Activated naive CD4-positive, alpha-beta T cell treated with anti-CD3 and anti-CD28 coated beads, Interleukin-2, amount 50 U/mL, for 72 hours (primary cell): ENCODE results near the gene CFAP99. TPM values are rescaled to one million over a fixed set of nuclear protein-coding genes. Genes with fewer than 3 reads are reported as not detected.
"Not testable (repeated sequence)": the region's sequence is repeated elsewhere in the genome, so short reads cannot be mapped to it uniquely, and the experiment has no call there.

ENCODE experiments used
- ATAC-seq, 2 donors: fragments of 150-1000 bp; cut with Tn5 transposase; 2 replicates each; pipeline ENCODE4 v1.10.0; 2021; ENCODE audit warnings: mild to moderate bottlenecking in 2 of 2, moderate library complexity in 2 of 2
- DNase-seq, 2 donors: peaks; one replicate each; pipeline ENCODE4 v3.0.0; 2021 to 2022; ENCODE audit warnings: low spot score in 2 of 2
- H3K27ac Mint-ChIP-seq, 2 donors: one replicate each; pipeline ENCODE4 v1.8.0; 2022; ENCODE audit warnings: mild to moderate bottlenecking in 2 of 2, mixed read lengths in 2 of 2
- H3K36me3 Mint-ChIP-seq, 2 donors: one replicate each; pipeline ENCODE4 v1.8.0; 2022; ENCODE audit warnings: mixed read lengths in 2 of 2
- H3K9me3 Mint-ChIP-seq, 2 donors: one replicate each; pipeline ENCODE4 v1.8.0; 2022; ENCODE audit warnings: mixed read lengths in 2 of 2
- total RNA-seq, 2 donors: library from RNA; stranded (reverse); gene quantifications; one replicate each; pipeline ENCODE4 v1.2.3, GENCODE V29; 2022

The CFAP99 gene
- total RNA-seq, result not detected

DNA sequence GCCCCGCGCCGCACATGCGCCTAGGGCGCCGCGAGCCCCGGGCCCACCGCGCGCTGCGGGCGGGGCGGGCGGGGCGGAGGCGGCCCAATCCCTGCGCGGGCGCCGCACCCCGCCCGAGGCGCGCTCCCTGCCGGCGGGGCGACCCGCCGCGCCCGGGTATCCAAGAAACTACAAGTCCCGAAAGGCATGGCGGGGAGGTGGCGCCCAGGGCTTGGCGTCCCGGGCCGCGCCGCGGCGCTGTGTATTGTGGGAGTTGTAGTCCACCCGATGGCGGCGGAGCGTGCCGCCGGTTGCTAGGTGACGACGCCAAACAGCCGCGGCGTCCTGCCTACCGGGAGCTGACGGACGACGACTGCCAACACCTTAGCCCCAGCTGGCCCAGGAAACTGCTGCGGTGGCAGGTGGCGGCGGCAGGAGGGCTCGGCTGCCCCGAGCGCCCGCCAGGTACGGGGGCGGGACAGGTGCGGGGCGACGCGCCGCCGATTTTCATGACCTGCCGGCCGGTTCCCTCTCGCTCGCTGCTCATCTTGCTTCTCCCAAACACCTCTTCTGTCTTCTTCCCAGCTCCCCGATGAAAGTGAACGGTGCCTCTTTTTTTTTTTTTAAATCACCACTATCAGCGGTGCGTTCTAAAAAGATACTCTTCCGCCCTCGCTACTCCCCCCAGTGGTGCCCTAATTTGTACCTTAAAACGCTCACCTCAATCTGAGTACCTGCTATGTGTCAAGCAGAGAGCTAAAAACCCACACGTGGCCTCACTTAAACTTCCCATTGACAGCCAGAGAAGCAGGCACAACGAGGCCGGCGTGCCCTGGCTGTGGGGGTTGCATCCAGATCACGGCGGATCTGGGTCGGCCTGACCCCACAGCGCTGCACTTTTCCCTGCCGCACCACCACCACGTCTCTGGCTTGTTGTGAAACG lies at the start of gene CFAP99:
Gene CFAP99 (plus strand): TSS at position 306 of the 922 bp plus-strand sequence.
- ATAC-seq, result peak; percentile 95 to 97
- peaks cover 5 to 8% of the 10 kb centered on the region in 2 donors for H3K36me3 Mint-ChIP-seq
- DNase-seq, result peak; percentile 92
- H3K27ac Mint-ChIP-seq, result peak within 1 kb of the TSS; percentile 40 to 92
- no peaks in the 10 kb centered on the region for H3K9me3 Mint-ChIP-seq

DNA sequence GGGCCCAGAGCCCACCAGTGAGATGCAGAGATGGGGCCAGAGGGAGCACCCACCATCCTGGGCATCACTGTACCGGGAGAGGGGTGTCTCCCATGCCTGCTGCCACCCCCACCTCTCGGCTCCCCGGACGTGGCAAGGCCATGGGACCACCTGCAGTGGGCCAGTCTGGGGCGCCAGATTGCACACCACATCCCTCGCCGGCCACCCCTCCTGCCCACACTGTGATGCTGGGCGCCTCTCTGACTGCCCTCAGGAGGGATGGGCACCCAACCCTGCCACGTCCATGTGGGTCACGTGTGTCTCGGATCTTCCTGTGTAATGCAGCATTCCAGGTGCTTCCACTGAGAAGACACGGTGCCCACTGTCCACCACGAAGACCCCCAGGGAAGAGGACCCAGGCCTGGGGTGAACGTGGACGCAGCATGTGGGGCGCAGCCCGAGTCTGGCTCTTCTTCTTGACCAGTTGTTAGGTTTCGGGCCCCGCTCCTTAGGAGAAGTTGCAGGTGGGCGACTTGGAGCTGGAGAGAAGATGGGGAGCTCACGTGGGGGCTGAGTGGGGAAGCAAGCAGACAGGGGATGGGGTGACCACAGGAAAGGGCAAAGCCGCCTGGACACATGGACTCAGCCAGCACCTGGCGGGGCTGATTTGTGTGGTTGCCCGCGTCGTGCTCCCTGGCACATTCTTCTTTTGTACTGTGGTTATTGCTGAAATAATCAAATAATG lies 48.0 kb upstream of the CFAP99 start:
- Mint-ChIP-seq H3K36me3 (peaks cover 0 to 5% of the 10 kb centered on the region in 2 donors), H3K9me3 (peaks cover 0 to 7% of the 10 kb centered on the region in 2 donors), H3K27ac (no peak overlapping the region)
- DNase-seq, result no peak
- ATAC-seq, result no peak

DNA sequence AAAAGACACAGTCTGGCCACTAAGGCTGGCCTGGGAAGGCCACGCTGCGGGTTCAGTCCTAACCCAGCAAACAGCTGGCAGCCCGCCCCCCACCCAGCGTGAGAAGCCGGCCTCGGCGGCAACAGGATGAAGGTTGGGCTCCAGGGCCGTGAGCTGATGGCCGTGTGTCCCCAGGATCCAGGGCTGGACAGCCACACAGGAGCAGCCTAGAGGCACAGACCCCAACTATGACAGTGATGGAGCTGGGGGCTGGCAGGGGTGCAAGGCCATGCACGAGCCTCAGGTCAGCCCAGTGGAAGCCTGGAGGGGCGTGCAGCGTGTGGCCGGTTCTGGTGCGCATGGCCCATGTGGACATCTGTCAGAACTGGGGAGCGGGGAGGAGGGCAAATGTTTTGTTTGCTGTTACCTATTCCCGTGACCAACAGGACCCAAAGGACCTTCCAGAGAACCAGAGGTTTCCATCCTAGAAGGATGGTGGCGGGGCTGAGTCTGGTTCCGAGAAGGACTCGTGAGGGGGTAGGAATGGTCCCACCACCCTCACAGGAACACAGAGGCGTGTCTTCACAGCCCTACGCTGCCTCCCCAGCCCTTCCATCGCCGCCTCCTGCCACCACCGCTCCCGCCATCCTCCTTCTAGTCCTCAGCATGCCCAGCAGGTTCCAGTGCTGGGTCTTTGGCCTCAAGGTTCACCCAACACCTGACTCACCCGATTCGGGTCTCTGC lies 46.8 kb upstream of the CFAP99 start:
- DNase-seq (no peak), ATAC-seq (no peak)
- Mint-ChIP-seq H3K9me3 (peaks cover 0 to 7% of the 10 kb centered on the region in 2 donors), H3K27ac (no peak overlapping the region), H3K36me3 (peaks cover 0 to 5% of the 10 kb centered on the region in 2 donors)

DNA sequence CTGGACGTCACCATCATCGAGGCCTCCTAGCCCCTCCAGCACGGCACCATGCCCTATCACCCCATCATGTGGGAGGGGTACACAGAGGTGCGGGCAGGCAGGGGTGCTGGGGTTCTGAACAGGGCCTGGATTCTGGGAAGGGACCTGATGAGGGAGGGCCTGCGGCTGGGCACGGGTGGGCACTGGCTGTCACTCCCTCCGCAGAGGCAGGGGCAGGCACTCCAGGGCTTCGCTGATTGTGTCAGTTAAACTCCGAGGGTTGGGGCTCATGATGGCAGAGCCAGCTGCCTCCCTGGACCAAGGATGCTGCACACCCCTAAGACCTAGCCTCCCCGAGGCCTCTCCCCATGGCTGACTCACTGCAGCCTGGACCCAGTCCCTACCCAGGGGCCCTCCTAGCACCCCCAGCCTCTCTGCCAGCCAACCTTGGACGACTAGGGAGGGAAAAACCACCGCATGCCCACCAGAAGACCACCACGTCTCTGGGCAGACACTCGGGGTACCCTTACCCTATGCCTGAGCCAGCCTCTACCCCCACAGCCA lies 46.2 kb upstream of the CFAP99 start:
- Mint-ChIP-seq H3K9me3 (peaks cover 0 to 7% of the 10 kb centered on the region in 2 donors), H3K36me3 (peaks cover 0 to 5% of the 10 kb centered on the region in 2 donors), H3K27ac (no peak overlapping the region)
- ATAC-seq (no peak), DNase-seq (no peak)

DNA sequence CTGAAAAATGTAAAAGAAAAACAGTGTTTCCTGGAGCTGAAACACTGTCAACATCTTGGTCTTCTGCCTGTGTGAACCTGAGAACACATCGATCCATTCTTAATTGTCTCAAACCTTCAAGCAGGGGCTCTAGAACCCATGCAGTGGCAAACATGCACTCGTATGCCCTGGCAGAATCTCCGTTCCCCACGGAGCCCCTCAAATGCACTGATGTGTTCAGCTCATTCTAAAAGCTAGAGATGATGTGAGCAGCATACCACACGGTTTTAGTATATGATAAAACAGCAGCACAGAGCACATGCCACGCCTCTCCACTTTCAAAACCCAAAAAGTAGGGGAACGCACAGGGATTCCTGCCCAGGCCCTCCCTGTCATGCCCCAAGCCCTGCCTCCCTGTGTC lies 45.2 kb upstream of the CFAP99 start:
- ATAC-seq, result no peak
- DNase-seq, result no peak
- Mint-ChIP-seq H3K36me3 (peaks cover 0 to 5% of the 10 kb centered on the region in 2 donors), H3K27ac (no peak overlapping the region), H3K9me3 (peaks cover 0 to 7% of the 10 kb centered on the region in 2 donors)

DNA sequence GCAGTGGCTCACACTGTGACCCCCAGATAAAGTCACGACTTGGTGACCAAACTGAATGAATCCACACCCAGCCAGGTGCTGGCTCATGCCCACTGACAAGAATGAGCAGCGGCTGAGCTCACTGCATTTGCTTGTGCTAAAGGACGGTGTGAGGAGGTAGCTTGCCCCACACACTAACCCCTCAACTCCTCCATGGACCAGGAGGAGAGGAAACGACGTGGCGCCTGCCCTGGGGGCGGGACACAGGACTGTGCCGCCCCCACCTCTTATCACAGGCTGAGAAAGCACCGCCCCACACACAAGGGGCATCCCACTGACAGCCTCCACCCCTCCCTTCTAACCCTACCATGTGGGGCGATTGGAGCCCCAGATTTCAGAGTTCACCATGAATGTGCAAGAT lies 43.3 kb upstream of the CFAP99 start:
- no peaks in the 10 kb centered on the region for H3K36me3 Mint-ChIP-seq
- H3K9me3 Mint-ChIP-seq, result no peaks in the 10 kb centered on the region
- no peak overlapping the region for H3K27ac Mint-ChIP-seq

DNA sequence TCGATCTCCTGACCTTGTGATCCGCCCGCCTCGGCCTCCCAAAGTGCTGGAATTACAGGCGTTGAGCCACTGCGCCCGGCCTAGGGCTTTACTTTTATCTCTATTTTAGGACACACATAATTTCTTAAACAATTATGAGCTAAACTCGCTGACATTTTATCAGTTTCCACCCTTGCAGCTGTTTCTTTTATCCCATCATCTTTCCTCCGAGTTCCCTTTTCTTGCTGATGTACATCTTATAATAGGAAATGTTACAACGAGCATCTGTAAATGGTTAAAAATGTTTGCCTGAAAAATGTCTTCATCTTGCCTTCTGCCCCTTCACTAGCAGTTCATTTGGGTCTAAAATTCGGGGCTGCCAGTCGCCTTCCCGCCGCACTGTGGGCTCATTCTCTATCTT lies 41.5 kb upstream of the CFAP99 start:
- Mint-ChIP-seq H3K9me3 (no peaks in the 10 kb centered on the region), H3K27ac (no peak overlapping the region), H3K36me3 (no peaks in the 10 kb centered on the region)
- DNase-seq (no peak), ATAC-seq (no peak)

More for the DNA sequence above, 43.3 kb upstream of the CFAP99 start:
- no peak for ATAC-seq
- no peak for DNase-seq

DNA sequence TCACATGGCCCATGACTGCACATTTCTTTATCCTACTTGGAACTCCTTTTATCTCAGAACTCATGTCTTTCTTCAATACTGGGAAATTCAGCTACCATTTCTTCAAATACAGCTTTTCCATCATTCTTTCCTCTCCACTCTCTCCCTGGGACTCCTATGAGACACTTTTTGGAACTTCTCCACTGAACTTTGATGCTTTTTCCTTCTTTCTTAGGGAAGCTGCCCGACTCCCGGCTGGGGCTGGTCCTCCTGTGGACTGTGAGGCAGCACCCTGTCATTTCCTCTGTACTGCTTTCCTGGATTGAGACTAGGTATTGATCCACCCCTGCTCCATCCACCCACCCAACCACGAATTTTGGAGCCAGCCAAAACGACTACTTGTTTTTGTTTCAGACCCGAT lies 40.4 kb upstream of the CFAP99 start:
- Mint-ChIP-seq H3K36me3 (no peaks in the 10 kb centered on the region), H3K9me3 (no peaks in the 10 kb centered on the region), H3K27ac (peak overlapping the region in 1 of 2 donors; percentile 57)
- no peak for DNase-seq
- no peak for ATAC-seq

DNA sequence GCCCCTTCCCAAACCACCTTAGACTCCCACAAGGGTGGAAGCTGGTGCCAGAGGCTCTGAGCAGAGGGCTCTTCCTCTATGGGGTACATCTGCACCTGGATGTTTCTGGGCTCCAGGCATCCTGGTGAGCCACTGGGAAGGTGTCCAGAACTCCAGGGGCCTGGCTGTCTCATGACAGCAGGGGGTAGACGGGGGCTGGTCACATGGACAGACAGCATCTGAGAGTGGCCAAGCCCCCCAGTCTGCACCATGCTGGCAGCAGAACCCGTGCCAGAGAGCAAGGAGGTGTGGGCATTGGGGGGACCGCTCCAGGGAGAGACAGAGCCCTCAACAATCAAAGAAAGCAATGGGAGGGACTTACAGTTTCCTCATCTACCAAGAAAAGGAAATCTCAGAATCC lies 39.9 kb upstream of the CFAP99 start:
- H3K27ac Mint-ChIP-seq, result peak overlapping the region in 1 of 2 donors; percentile 57
- ATAC-seq, result no peak
- H3K36me3 Mint-ChIP-seq, result no peaks in the 10 kb centered on the region
- no peak for DNase-seq
- H3K9me3 Mint-ChIP-seq, result no peaks in the 10 kb centered on the region

DNA sequence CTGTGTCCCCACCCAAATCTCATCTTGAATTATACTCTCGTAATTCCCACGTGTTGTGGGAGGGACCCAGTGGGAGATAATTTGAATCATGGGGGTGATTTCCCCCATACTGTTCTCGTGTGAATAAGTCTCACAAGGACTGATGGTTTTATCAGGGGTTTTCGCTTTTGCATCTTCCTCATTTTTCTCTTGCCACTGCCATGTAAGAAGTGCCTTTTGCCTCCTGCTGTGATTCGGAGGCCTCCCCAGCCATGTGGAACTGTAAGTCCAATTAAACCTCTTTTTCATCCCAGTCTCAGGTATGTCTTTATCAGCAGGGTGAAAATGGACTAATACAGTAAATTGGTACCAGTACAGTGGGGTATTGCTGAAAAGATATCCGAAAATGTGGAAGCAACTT lies 38.2 kb upstream of the CFAP99 start:
- DNase-seq, ATAC-seq, H3K36me3 Mint-ChIP-seq, H3K9me3 Mint-ChIP-seq, H3K27ac Mint-ChIP-seq: not testable (repeated sequence)

DNA sequence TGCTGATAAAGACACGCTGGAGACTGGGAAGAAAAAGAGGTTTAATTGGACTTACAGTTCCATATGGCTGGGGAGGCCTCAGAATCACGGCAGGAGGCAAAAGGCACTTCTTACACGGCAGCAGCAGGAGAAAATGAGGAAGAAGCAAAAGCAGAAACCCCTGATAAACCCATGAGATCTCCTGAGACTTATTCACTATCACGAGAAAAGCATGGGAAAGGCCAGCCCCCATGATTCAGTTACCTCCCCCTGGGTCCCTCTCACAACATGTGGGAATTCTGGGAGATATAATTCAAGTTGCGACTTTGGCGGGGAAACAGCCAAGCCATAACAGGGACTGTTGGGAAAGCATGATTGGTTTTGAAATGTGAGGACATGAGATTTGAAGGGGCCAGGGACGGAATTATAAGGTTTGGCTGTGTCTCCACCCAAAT lies 36.0 kb upstream of the CFAP99 start:
- H3K27ac Mint-ChIP-seq, H3K9me3 Mint-ChIP-seq, DNase-seq, ATAC-seq, H3K36me3 Mint-ChIP-seq: not testable (repeated sequence)

DNA sequence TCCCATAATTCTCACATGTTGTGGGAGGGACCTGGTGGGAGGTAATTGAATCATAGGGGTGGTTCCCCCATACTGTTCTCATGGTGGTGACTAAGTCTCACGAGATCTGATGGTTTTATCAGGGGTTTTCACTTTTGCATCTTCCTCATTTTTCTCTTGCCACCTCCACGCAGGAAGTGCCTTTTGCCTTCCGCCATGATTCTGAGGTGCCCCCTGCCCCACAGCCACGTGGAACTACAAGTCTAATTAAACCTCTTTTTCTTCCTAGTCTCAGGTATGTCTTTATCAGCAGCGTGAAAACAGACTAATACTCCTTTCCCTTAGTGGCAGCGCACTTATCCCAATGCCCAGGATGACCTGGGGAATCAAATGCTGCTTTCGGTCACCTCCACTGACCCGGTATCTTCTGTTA lies 35.5 kb upstream of the CFAP99 start:
- peak overlapping the region; percentile 11 to 62 for H3K27ac Mint-ChIP-seq
- H3K9me3 Mint-ChIP-seq, DNase-seq, H3K36me3 Mint-ChIP-seq: not testable (repeated sequence)
- ATAC-seq, result peak in 1 of 2 donors; percentile 33

DNA sequence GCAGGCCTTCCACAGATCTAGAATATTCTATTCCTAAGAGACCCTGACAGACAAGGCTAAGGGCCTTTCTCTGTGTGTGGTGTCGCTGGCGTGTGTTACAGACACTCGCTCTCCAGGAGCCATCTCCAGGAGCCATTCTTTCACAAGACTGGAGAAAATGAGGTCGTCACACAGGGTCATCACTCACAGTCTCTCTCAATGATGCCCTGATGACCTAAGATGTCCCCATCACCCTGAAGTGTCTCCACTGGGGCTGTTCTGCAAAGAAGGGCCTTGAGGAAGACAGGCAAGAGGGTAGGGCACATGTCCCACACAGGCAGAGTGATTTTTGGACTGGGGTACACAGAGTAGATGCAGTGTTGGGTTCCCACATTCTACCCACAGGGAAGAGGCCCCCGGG lies 35.0 kb upstream of the CFAP99 start:
- DNase-seq (no peak), ATAC-seq (no peak)
- H3K9me3 Mint-ChIP-seq, result no peaks in the 10 kb centered on the region
- H3K27ac Mint-ChIP-seq, result peak overlapping the region; percentile 11 to 62
- no peaks in the 10 kb centered on the region for H3K36me3 Mint-ChIP-seq

DNA sequence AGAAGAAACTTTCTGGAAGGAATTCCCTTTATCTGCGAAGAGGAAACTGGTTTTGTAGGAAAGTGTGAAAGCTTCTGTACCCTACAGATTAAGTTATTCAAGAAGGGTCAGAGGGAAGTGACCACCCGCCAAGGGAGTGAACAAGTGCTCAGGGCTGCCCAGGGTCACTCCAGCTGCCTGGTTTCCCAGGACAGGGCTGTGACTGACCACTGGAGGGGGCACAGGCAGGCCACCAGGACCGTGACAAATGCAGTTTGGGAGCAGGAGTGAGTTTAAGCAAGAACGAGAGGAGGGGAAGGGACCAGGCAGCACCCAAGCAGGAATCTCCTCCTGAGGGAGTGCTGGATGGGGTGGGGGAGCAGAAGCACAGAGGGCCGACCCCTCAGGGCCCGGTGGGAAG lies 34.5 kb upstream of the CFAP99 start:
- Mint-ChIP-seq H3K27ac (no peak overlapping the region), H3K36me3 (no peaks in the 10 kb centered on the region), H3K9me3 (no peaks in the 10 kb centered on the region)
- no peak for ATAC-seq
- DNase-seq, result no peak

DNA sequence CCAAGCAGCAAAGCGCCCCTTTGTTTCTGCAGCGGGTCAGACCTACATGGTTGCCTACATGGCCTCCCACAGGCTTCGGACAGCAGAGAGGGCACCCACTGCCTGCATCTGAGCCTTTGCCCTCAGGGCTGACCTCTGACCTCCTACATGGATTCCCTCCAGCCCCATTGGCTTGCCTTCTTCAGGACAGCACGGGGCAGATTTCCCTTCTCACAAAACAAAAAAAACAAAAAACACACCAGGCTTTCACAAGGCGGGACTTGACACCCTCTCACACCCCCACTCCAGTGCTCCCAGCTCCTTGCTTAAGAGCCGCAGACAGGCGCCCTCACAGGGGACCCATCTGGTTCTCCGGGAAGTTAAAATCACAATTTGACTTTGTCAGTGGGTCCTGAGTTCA lies 33.2 kb upstream of the CFAP99 start:
- Mint-ChIP-seq H3K27ac (no peak overlapping the region), H3K36me3 (no peaks in the 10 kb centered on the region), H3K9me3 (no peaks in the 10 kb centered on the region)
- ATAC-seq, result no peak
- DNase-seq, result no peak

DNA sequence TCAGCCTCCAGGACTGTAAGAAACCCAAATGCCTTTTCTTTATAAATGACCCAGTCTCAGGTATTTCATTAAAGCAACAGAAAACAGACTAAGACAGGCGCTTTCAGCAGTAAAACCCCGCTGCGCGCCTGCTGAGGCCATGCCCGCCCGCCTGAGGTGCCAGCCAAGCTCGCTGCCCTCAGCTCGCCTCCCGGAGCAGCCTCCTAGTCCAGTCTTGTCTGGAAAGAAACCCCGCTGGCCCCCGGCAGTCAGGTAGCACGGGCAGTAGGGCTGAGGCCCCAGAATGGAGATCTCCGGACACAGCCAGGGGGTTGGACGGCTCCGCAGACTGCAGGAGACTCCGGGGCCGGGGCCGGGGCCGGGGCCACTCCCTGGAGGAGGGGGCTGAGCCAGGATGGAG lies 32.0 kb upstream of the CFAP99 start:
- DNase-seq, result no peak
- H3K36me3 Mint-ChIP-seq, result no peaks in the 10 kb centered on the region
- no peak for ATAC-seq
- no peak overlapping the region for H3K27ac Mint-ChIP-seq
- no peaks in the 10 kb centered on the region for H3K9me3 Mint-ChIP-seq

DNA sequence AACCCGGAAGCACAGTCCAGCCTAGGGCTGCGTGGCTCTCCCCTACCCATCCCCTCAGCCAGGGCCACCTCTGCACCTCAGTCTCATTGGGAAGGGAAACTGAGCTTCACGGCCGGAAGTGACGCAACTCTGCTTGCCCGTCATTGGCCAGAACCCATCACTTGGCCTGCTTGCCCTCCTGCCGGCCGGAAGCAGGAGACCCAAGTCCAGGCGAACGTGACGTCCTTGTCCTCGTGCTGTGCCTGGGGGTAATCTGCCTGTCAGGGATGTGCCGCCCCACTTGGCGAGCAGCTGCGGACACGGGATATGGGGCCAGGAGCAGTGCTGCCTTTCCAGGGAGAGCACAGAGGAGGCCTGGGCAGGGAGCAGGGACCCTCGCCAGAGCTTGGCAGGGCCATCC lies 31.5 kb upstream of the CFAP99 start:
- H3K9me3 Mint-ChIP-seq, result no peaks in the 10 kb centered on the region
- H3K36me3 Mint-ChIP-seq, result no peaks in the 10 kb centered on the region
- no peak overlapping the region for H3K27ac Mint-ChIP-seq
- ATAC-seq (no peak), DNase-seq (no peak)
